Measurements from ENCODE around the gene TYR.
"Not testable (repeated sequence)": the region's sequence is repeated elsewhere in the genome, so short reads cannot be mapped to it uniquely, and the experiment has no call there.

DNA sequence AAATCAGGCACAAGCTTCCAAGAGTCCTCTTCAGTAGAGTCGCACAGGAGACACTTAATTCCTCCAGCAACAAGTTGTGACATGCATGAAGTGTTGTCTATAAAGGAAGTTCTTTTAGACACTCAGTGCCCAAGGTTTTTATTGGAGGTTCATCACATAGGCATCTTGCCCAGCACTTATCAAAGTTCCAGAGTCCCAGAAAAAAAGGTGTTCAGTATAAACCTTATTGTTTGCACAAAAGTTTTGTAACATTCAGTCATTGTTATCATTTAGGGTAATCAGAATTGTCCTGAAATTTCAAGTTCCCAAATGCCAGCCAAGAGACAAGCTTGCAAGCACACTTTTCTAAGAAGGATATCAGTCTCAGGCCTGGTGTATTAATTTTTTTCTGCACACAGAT, 130.6 kb downstream of the TYR start:
- not testable (repeated sequence) for TF ChIP-seq EZH2 (IDR thresholded peaks at IDR 0.05; ENCODE audit: borderline replicate concordance, insufficient read depth, low read depth, low read length, poor library complexity, severe bottlenecking)
- TF ChIP-seq, protein P1, sequence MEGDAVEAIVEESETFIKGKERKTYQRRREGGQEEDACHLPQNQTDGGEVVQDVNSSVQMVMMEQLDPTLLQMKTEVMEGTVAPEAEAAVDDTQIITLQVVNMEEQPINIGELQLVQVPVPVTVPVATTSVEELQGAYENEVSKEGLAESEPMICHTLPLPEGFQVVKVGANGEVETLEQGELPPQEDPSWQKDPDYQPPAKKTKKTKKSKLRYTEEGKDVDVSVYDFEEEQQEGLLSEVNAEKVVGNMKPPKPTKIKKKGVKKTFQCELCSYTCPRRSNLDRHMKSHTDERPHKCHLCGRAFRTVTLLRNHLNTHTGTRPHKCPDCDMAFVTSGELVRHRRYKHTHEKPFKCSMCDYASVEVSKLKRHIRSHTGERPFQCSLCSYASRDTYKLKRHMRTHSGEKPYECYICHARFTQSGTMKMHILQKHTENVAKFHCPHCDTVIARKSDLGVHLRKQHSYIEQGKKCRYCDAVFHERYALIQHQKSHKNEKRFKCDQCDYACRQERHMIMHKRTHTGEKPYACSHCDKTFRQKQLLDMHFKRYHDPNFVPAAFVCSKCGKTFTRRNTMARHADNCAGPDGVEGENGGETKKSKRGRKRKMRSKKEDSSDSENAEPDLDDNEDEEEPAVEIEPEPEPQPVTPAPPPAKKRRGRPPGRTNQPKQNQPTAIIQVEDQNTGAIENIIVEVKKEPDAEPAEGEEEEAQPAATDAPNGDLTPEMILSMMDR (IDR thresholded peaks at IDR 0.05): not testable (repeated sequence)
